GM12872 (cell line): ENCODE measurements around the gene SHROOM2.

Experiments
- TF ChIP-seq, protein P1 (sequence below): IDR thresholded peaks from 3 replicates; pipeline ENCODE4 v1.5.1; 2011; ENCODE audit warnings: low read depth, mild to moderate bottlenecking, low read length, moderate library complexity; ENCODE audit not compliant: insufficient read depth

Gene SHROOM2

DNA sequence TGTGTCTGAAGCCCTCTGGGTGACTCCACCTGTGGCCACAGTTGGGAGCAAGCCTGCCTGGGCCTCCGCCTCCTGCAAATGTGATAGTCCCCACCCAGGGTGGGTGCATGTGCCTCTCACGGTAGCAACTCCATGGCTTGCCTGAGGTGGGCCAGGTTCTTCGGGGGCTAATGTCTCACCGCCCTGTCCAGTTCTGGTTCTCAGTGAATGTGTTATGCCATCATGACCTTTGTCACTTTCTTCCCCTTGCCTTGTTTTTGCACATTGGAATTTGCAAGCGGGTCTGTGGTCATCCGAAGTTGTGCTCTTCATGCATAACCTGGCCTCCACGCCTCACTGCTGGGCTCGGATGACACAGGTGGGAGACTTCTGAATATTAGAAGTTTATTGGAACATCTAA, 39.7 kb downstream of the SHROOM2 start:
- TF ChIP-seq, protein P1, sequence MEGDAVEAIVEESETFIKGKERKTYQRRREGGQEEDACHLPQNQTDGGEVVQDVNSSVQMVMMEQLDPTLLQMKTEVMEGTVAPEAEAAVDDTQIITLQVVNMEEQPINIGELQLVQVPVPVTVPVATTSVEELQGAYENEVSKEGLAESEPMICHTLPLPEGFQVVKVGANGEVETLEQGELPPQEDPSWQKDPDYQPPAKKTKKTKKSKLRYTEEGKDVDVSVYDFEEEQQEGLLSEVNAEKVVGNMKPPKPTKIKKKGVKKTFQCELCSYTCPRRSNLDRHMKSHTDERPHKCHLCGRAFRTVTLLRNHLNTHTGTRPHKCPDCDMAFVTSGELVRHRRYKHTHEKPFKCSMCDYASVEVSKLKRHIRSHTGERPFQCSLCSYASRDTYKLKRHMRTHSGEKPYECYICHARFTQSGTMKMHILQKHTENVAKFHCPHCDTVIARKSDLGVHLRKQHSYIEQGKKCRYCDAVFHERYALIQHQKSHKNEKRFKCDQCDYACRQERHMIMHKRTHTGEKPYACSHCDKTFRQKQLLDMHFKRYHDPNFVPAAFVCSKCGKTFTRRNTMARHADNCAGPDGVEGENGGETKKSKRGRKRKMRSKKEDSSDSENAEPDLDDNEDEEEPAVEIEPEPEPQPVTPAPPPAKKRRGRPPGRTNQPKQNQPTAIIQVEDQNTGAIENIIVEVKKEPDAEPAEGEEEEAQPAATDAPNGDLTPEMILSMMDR, result no peak

DNA sequence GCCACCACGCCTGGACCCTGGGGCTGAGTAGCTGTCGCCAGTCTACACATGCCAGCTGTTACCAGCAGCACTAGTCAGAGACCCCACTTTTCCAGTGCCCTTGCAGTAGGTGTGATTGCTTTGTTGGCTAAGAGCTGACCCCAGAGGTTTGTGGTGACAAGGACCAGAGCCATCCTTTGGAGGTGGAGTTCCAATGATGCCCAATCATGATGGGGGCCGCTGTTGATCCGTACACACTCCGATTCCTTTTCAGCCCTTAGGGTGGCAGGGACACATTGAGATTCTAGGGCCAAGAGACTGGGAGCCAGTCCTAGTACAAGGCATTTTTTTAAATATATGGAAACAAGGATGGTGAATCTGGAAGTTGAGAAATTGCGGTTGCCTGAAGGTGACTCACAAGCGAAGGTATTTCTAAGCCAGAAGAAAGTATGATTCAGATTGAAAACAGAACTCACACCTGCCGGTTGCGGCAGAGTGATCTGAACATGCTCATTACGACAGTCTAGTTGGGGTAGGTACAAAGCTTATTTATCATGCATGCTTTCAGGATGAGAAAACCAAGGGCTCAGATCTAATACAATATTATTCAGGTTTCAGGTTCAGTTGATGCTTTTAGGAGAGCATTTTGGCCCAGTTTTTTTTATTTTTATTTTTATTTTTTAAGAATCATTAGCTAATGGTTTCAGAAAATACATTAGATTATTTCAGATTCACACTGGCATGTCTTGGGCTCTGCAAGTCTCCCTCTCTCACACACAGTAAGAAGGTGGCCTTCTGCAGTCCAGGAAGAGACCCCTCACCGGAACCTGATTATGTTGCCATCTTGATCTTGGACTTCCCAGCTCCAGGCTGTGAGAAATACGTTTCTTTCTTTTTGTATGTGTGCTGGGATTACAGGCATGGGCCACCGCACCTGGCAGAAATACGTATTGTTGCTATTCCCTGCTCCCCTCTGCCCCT, 43.4 kb downstream of the SHROOM2 start:
- TF ChIP-seq, protein P1, result no peak

- TF ChIP-seq, protein P1, result no peak
Observed at GRCh38 chrX:9832811-9833210, 46.6 kb downstream of the SHROOM2 start.

DNA sequence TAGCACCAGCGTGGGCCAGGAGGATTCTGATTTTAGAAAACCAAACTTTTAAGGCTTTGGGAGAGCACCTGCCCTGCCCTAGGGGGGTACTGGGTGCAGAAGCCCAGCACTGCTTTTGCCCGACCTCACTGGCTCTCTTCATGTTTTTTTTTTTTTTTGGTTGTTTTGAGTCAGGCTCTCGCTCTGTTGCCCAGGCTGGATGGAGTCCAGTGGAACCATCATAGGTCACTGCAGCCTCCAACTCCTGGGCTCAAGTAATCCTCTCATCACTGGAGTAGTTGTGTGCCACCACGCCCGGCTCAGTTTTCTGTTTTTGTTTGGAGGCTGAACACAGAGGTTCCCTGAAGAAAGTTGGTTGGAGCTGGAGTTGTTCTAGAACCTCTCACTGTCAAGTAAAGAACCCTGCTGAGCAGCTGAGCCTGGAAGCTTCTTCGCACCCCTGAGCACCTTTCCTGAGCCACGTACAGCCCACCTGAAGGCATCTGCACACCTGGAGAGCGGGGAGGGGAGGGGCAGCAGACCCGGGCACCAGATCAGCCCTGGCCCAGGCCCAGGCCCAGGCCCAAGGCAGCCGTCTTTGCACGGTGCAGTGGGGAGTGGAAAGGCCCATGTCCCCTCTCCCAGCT, 49.5 kb downstream of the SHROOM2 start:
- TF ChIP-seq, protein P1, result no peak

DNA sequence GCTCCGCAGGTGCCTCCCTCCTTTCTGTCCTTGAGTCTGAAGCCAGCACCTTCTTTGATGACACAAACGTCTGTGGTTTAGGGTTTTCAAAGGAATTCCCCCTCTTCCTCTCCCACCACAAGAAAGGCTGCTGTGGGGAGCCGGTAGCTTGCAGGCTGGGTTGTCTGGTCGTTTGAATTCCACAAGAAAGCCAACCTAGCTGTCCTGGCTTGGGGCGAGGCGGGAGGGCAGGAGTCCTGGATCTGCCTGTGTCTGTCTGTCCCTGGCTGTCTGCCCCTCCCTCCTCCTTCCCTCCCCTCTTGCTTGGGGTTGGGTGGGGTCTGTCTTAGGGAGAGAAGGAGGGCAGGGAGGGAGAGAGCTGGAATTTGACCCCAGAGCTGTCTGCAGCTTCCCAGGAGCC, 56.3 kb downstream of the SHROOM2 start:
- TF ChIP-seq, protein P1, result no peak

DNA sequence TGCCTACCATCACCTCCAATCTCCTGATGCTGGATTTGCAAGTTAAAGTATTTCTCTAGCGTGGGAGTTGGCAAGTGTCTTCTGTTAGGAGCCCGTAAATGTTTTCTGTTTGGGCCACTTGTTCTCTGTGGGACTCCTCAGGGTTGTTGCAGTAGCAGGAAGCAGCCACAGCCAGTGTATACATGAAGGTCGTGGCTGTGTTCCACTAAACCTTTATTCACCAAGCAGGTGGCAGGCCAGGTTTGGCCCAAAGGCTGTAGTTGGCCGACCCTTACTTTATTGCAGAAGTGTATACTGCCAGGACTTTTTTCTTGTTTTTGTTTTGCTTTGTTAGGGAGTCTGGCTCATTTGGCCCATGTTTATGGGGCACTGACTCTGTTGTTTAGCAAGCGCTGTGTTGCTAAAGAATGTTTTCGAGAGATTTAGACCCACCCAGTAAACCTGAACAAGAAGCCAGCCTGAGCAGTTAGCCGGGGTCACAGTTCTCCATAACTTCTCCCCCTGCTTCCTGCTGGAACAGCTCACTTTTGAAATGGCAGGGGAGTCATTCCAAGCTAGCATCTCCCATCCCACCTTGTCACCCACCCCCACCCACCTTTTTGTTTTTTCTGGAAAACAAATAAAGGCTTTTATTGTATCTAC, 58.8 kb downstream of the SHROOM2 start:
- TF ChIP-seq, protein P1, result no peak

DNA sequence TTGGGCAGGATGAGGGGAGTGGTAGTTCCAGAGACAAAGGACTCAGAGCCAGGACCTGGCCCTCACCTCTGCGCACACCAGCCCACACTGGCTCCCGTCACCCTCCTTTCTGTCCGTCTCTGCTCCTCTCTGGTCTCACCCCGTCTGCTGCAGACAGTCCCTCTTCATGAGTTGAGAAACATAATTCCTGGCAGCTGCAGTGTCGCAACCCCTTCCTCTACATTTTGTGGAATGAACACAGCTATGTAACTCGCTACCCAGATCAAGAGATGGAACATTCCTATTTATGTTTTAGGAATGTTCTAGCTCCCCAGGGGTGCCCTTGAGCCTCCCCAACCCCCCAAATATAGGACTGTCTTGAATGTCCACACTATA, 59.3 kb downstream of the SHROOM2 start:
- TF ChIP-seq, protein P1, result no peak
